GM13976 (cell line): ENCODE results near the gene C10orf71.

ENCODE experiments used
- DNase-seq: peaks from one replicate; pipeline ENCODE4 v3.0.0; 2012; ENCODE audit warnings: low spot score
- in situ Hi-C: fragments of 300-500 bp; cut with MboI; formaldehyde crosslinking; loops from one replicate; pipeline ENCODE4 v1.12.0; 2022; ENCODE audit warnings: low sequenced_read_pairs, mixed read lengths, inconsistent platforms; ENCODE audit not compliant: unreplicated experiment
- TF ChIP-seq, protein P1 (sequence below): IDR thresholded peaks from 2 replicates; pipeline ENCODE4 v1.5.1; 2012; ENCODE audit warnings: borderline replicate concordance, mild to moderate bottlenecking; ENCODE audit not compliant: insufficient read depth; ENCODE audit errors: extremely low read depth, missing control alignments, control extremely low read depth

C10orf71 gene

DNA sequence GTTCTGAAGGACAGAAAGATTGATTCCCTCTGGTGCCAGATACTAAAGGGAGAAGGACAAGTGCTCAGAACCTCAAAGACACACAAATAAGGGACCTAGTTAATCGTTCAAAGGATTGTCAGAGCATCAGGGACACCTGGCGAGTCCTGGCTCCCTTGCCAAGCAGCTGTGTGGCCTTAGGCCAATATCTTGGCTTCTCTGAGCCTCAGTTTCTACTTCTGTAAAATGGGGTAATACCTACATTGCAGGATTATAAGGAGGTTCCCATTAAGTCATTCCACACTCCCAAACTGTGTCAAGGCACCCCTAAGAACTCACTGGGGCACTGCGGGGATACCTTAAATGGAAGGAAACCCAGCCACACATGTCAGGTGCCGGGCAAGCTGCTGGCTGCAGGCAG is 67.5 kb downstream of the C10orf71 start:
- TF ChIP-seq, protein P1, sequence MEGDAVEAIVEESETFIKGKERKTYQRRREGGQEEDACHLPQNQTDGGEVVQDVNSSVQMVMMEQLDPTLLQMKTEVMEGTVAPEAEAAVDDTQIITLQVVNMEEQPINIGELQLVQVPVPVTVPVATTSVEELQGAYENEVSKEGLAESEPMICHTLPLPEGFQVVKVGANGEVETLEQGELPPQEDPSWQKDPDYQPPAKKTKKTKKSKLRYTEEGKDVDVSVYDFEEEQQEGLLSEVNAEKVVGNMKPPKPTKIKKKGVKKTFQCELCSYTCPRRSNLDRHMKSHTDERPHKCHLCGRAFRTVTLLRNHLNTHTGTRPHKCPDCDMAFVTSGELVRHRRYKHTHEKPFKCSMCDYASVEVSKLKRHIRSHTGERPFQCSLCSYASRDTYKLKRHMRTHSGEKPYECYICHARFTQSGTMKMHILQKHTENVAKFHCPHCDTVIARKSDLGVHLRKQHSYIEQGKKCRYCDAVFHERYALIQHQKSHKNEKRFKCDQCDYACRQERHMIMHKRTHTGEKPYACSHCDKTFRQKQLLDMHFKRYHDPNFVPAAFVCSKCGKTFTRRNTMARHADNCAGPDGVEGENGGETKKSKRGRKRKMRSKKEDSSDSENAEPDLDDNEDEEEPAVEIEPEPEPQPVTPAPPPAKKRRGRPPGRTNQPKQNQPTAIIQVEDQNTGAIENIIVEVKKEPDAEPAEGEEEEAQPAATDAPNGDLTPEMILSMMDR = no peak
- in situ Hi-C loops = no loop called here
- DNase-seq = no peak

GRCh38 chr10:49367600-49367999 is 68.6 kb downstream of the C10orf71 start:
- in situ Hi-C loops = no loop called here
- TF ChIP-seq, protein P1 = no peak
- no peak for DNase-seq

DNA sequence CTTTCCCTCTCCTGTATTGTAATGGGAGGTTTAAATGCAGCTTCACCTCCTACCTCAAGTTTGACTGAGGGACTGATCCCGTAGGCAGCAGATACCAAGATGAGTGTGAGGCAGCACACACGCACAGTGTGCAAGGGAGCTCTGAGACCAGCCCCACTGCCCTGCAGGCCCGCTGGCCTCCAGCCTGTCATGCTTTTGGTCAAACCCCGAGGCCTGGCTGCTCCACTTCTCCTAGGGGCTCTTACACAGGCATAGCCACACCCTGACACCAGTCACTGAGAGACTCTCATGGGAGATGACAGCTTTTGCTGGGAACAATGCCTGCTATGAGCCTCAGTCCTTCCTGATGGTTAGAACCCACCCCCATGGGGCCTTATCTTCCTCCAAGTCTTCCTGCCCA is 69.3 kb downstream of the C10orf71 start:
- in situ Hi-C loops = no loop called here
- no peak for DNase-seq
- TF ChIP-seq, protein P1 = no peak

- TF ChIP-seq, protein P1 = no peak
- no peak for DNase-seq
- in situ Hi-C loops = no loop called here
These were observed 70.5 kb downstream of the C10orf71 start for GRCh38 chr10:49369216-49370162.

DNA sequence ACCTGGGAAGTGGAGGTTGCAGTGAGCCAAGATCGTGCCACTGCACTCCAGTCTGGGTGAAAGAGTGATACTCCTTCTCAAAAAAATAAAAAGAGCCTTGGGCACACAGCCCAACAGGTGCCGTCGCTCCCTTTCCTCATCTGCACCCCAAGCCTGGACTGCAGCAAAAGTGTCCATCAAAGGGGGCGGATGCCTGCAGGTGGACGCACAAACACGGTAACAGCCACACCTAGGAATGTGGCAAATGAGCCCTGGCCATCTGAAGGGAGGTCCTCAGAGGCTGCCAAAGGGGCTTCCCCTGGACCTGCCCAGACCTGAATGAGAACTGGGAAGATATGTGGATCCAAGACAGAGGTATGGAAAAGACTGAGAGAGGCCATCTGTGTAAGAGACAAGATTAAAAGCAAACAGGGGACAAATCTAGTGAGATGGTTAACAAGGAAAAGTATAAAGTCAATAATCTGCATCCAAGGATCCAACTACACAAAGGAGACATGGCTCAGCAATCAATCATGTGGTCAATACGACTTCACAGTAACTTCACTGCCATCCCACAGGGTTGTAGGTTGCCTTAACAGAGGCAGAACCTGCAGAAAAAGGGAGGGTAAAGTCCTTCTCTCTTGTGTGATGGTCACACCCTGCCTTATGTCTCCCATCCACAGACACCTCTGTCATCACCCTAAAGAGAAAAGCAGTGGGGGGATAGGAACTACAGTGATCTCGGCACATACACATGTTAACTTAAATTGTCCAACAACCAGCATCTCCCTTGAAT is 71.5 kb downstream of the C10orf71 start:
- TF ChIP-seq, protein P1 = no peak
- in situ Hi-C loops = no loop called here
- no peak for DNase-seq

- TF ChIP-seq, protein P1 = no peak
- DNase-seq = no peak
- in situ Hi-C loops = no loop called here
These were observed 73.0 kb downstream of the C10orf71 start for GRCh38 chr10:49371967-49372366.
